B cell (primary cell): ENCODE results near the gene P2RY14. TPM values are rescaled to one million over a fixed set of nuclear protein-coding genes. Genes with fewer than 3 reads are reported as not detected.

Experiments
- ATAC-seq: fragments of 200-7000 bp; cut with Tn5 transposase; one replicate; pipeline ENCODE4 v1.10.0; 2021; ENCODE audit warnings: low read depth, mild to moderate bottlenecking, moderate number of reproducible peaks, moderate library complexity
- CTCF ChIA-PET: fragments of 350-600 bp; sonication (Branson Sonifier 250); formaldehyde crosslinking; loops from one replicate; lab custom pipeline; 2021; ENCODE audit warnings: antibody characterized with exemption, inconsistent platforms; lab: Charles Lee
- POLR2A ChIA-PET: fragments of 350-600 bp; sonication (Branson Sonifier 250); formaldehyde crosslinking; loops from one replicate; lab custom pipeline; 2021; ENCODE audit warnings: antibody characterized with exemption; lab: Charles Lee
- DNase-seq: peaks from one replicate; pipeline ENCODE4 v3.0.0; 2013
- H2AFZ ChIP-seq: 2 replicates; pipeline ENCODE4 v1.6.1; 2012; ENCODE audit warnings: mild to moderate bottlenecking, low read depth, low read length; ENCODE audit not compliant: insufficient read depth, poor library complexity, severe bottlenecking
- H3K27ac ChIP-seq, 2 donors: 1 replicate in 1 of 2; 2 replicates in 1 of 2; pipeline ENCODE4 v1.5.1; 2012 to 2013; ENCODE audit warnings: low read length in 2 of 2, mild to moderate bottlenecking in 2 of 2, moderate library complexity in 1 of 2
- H3K27me3 ChIP-seq, 4 experiments: fragments of 200-600 bp in 1 of 4; sonication (generic) in 1 of 4; replicated peaks in 1 of 4; 1 replicate in 2 of 4; 2 replicates in 2 of 4; pipeline versions ENCODE4 v1.6.1 to v1.7.0; 2013 to 2016; ENCODE audit warnings: low read length in 3 of 4, mild to moderate bottlenecking in 2 of 4, mixed read lengths in 1 of 4, moderate library complexity in 1 of 4; ENCODE audit not compliant: insufficient read depth in 4 of 4, control insufficient read depth in 3 of 4; ENCODE audit errors: control extremely low read depth in 1 of 4
- H3K36me3 ChIP-seq, 2 experiments: replicated peaks in 1 of 2; 1 replicate in 1 of 2; 2 replicates in 1 of 2; pipeline versions ENCODE4 v1.6.1 to v1.7.1; 2013; ENCODE audit warnings: low read length in 1 of 2; ENCODE audit not compliant: insufficient read depth in 2 of 2, control insufficient read depth in 1 of 2; ENCODE audit errors: control extremely low read depth in 1 of 2, extremely low read depth in 1 of 2
- H3K4me1 ChIP-seq, 2 donors: fragments of 200-600 bp in 1 of 2; sonication (generic) in 1 of 2; 1 replicate in 1 of 2; 2 replicates in 1 of 2; pipeline versions ENCODE4 v1.5.1 to v1.6.1; 2013 to 2017; ENCODE audit warnings: low read length in 2 of 2; ENCODE audit not compliant: control insufficient read depth in 2 of 2, insufficient read depth in 2 of 2
- H3K4me2 ChIP-seq: replicated peaks from 2 replicates; pipeline ENCODE3; 2012; ENCODE audit warnings: mild to moderate bottlenecking, low read depth, low read length; ENCODE audit not compliant: poor library complexity, severe bottlenecking
- H3K4me3 ChIP-seq, 5 experiments: fragments of 200-600 bp in 1 of 5; sonication (generic) in 1 of 5; 1 replicate in 3 of 5; 2 replicates in 2 of 5; pipeline versions ENCODE4 v1.5.1 to v1.7.0; 2011 to 2016; ENCODE audit warnings: low read length in 4 of 5, mild to moderate bottlenecking in 4 of 5, low read depth in 2 of 5, control low read depth in 1 of 5, moderate library complexity in 1 of 5; ENCODE audit not compliant: insufficient read depth in 1 of 5; ENCODE audit errors: control extremely low read depth in 1 of 5, extremely low read depth in 1 of 5
- H3K79me2 ChIP-seq: fragments of 200-600 bp; sonication (generic); one replicate; pipeline ENCODE4 v1.6.0; 2016; ENCODE audit warnings: low read length; ENCODE audit not compliant: control insufficient read depth, insufficient read depth
- H3K9ac ChIP-seq: fragments of 200-600 bp; sonication (generic); 2 replicates; pipeline ENCODE4 v1.6.1; 2017; ENCODE audit warnings: mild to moderate bottlenecking, low read length, moderate library complexity
- H3K9me3 ChIP-seq, 3 donors: one replicate each; pipeline versions ENCODE4 v1.6.1 to v1.7.1; 2013; ENCODE audit warnings: low read length in 2 of 3; ENCODE audit not compliant: control insufficient read depth in 2 of 3, insufficient read depth in 1 of 3; ENCODE audit errors: control extremely low read depth in 1 of 3
- H4K20me1 ChIP-seq: 2 replicates; pipeline ENCODE4 v1.6.0; 2012; ENCODE audit warnings: mild to moderate bottlenecking, low read length; ENCODE audit not compliant: insufficient read depth, control insufficient read depth, poor library complexity, severe bottlenecking
- H3K27ac Mint-ChIP-seq: one replicate; pipeline ENCODE4 v1.8.0; 2021; ENCODE audit warnings: mixed read lengths
- H3K27me3 Mint-ChIP-seq: one replicate; pipeline ENCODE4 v1.8.0; 2021; ENCODE audit warnings: mixed read lengths
- H3K4me1 Mint-ChIP-seq: one replicate; pipeline ENCODE4 v1.8.0; 2021; ENCODE audit warnings: mixed read lengths
- H3K4me3 Mint-ChIP-seq: one replicate; pipeline ENCODE4 v1.8.0; 2021; ENCODE audit warnings: mixed read lengths
- H3K9me3 Mint-ChIP-seq: one replicate; pipeline ENCODE4 v1.8.0; 2022; ENCODE audit warnings: mixed read lengths; ENCODE audit not compliant: insufficient read depth
- EZH2 ChIP-seq: IDR thresholded peaks from 2 replicates; pipeline ENCODE4 v1.6.1; 2012; ENCODE audit warnings: borderline replicate concordance, low read depth, mild to moderate bottlenecking, moderate library complexity, low read length; ENCODE audit not compliant: insufficient read depth, poor library complexity, severe bottlenecking
- WGBS: methylation state at CpG from one replicate; pipeline ENCODE4 v1.1.5; 2013; ENCODE audit warnings: missing lambda C conversion rate; ENCODE audit not compliant: insufficient coverage; 5-methylcytosine and 5-hydroxymethylcytosine counted together
- intact Hi-C: fragments of 100-400 bp; cut with micrococcal nuclease; formaldehyde crosslinking; loops from one replicate; pipeline ENCODE4 v1.10.0; 2022
- polyA plus RNA-seq: library from polyadenylated mRNA; depleted of rRNA; stranded (reverse); fragments of >200 nt; gene quantifications from 2 replicates; pipeline ENCODE4 v1.2.3, GENCODE V29; 2012
- total RNA-seq, 2 donors: library from RNA; stranded (reverse); fragments of 120-200 nt in 1 of 2; gene quantifications; 1 replicate in 1 of 2; 2 replicates in 1 of 2; pipeline versions ENCODE4 v1.2.3 to v1.2.4, GENCODE V29; 2013 to 2022
- TF ChIP-seq, protein P1 (sequence below): fragments of 200-600 bp; IDR thresholded peaks from one replicate; pipeline ENCODE4 v1.8.0; 2022; ENCODE audit warnings: antibody characterized with exemption, mild to moderate bottlenecking

The P2RY14 gene
- total and polyA plus RNA-seq, 2 donors (not counting 1 experiment from before 2014, with no cell fraction given) = 7.0 to 11.3 TPM

DNA sequence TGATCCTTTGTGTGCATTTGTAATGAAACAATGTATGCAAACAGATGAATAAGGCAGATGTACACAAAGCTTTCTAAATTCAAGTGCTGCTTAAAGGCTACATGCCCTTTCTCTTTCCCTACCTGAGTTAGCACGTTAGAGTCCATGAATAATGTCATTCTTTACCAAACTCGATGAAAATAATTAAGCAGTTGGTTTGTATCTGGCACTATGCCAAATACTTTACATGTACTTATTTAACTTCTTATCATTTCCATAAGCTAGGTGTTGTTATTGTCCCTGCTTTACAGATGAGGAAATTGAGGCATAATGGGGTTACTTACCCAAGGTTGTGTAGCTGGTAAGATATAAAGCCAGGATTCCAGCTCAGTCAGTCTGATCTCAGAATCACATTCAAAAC is 77.8 kb downstream of the P2RY14 start:
- Mint-ChIP-seq H3K4me1 (no peaks in the 10 kb centered on the region), H3K4me3 (no peak overlapping the region), H3K27me3 (no peaks in the 10 kb centered on the region), H3K9me3 (no peaks in the 10 kb centered on the region), H3K27ac (no peak overlapping the region)
- ChIA-PET POLR2A (no interaction called here), CTCF (interaction anchor here (1.8 kb wide), 1 partner anchor 27 kb away, joined by 9 read pairs; no protein-coding TSS in a partner anchor)
- Histone ChIP-seq H3K36me3 (no peaks in the 10 kb centered on the region), H3K4me2 (no peak overlapping the region), H3K4me1 (no peaks in the 10 kb centered on the region), H3K9ac (no peak overlapping the region), H3K4me3 (no peak overlapping the region), H3K27ac (no peak overlapping the region), H2AFZ (no peak overlapping the region), H3K9me3 (no peaks in the 10 kb centered on the region), H4K20me1 (no peaks in the 10 kb centered on the region), H3K27me3 (no peaks in the 10 kb centered on the region), H3K79me2 (no peaks in the 10 kb centered on the region)
- DNase-seq = no peak
- intact Hi-C loops = no loop called here
- ATAC-seq = no peak
- TF ChIP-seq, protein P1, sequence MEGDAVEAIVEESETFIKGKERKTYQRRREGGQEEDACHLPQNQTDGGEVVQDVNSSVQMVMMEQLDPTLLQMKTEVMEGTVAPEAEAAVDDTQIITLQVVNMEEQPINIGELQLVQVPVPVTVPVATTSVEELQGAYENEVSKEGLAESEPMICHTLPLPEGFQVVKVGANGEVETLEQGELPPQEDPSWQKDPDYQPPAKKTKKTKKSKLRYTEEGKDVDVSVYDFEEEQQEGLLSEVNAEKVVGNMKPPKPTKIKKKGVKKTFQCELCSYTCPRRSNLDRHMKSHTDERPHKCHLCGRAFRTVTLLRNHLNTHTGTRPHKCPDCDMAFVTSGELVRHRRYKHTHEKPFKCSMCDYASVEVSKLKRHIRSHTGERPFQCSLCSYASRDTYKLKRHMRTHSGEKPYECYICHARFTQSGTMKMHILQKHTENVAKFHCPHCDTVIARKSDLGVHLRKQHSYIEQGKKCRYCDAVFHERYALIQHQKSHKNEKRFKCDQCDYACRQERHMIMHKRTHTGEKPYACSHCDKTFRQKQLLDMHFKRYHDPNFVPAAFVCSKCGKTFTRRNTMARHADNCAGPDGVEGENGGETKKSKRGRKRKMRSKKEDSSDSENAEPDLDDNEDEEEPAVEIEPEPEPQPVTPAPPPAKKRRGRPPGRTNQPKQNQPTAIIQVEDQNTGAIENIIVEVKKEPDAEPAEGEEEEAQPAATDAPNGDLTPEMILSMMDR = no peak
- no peak for TF ChIP-seq EZH2
- WGBS = no CpG with 5 or more reads among the region's 2 CpGs

DNA sequence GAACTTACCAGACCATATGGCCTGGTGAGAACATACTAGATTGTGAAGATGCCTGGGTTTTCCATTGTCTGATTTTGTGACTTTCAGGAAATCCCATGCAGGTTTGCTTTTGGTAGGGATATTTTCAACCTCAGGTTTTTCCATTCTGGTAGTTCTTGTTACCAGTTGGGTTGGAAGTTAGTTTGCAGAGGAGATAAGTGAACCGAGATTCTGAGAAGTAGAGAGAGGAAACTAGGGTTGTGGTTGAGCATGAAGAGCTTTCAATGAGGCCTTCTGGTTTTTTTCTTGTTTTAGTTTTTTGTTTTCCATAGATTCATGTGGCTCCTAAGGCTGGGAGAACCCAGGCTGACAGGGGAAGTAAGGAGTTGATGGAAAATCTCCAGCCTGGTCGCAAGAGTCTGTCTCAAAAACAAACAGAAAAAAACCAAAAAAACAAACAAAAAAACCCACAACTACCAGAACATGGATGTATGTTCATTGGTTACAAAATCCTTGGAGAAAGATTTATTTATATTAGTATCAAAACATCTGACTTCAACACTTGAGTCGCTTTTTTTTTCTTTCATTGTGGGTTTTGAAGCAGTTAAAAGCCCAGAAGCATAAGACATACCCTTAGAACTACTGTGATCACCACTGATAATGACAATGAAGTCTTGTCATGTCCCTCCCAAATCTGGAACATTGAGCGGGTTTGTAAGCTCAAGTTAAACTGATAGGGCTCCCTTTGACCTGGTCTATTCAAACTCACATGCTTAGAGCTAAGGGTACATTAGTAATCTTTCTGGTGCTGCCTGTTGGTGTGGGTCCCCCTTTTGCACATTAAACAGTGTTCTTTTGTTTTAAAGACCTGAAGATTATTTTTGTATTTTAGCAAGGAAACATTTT is 78.5 kb downstream of the P2RY14 start:
- H3K4me3 Mint-ChIP-seq = no peak overlapping the region
- Histone ChIP-seq H4K20me1 (no peaks in the 10 kb centered on the region), H2AFZ (no peak overlapping the region), H3K27me3 (no peaks in the 10 kb centered on the region), H3K9me3 (no peaks in the 10 kb centered on the region), H3K27ac (no peak overlapping the region), H3K36me3 (no peaks in the 10 kb centered on the region), H3K4me1 (no peaks in the 10 kb centered on the region), H3K9ac (no peak overlapping the region), H3K4me3 (no peak overlapping the region), H3K4me2 (no peak overlapping the region), H3K79me2 (no peaks in the 10 kb centered on the region)
- WGBS = 29% methylated on average over 1 of the region's 4 CpGs
- ChIA-PET POLR2A (no interaction called here), CTCF (interaction anchor here (0.6 to 1.8 kb wide), 2 partner anchors 28 to 31 kb away, joined by 3 to 9 read pairs; no protein-coding TSS in a partner anchor)
- no peak for ATAC-seq
- no peak for DNase-seq
- H3K27ac Mint-ChIP-seq = no peak overlapping the region
- no peaks in the 10 kb centered on the region for H3K27me3 Mint-ChIP-seq
- H3K4me1 Mint-ChIP-seq = no peaks in the 10 kb centered on the region
- H3K9me3 Mint-ChIP-seq = no peaks in the 10 kb centered on the region
- intact Hi-C loops = no loop called here
- TF ChIP-seq, protein P1 = no peak
- TF ChIP-seq EZH2 = no peak
